GM19239 (cell line): Measurements from ENCODE around the gene NSA2.

ENCODE experiments used
- DNase-seq: peaks from one replicate; pipeline ENCODE4 v3.0.0; 2011; ENCODE audit warnings: low spot score; ENCODE audit not compliant: insufficient read length
- FAIRE-seq: peaks from 2 replicates; lab custom pipeline; 2011; peaks lifted over from hg19 to GRCh38; lab: Jason Lieb, UNC

The NSA2 gene

DNA sequence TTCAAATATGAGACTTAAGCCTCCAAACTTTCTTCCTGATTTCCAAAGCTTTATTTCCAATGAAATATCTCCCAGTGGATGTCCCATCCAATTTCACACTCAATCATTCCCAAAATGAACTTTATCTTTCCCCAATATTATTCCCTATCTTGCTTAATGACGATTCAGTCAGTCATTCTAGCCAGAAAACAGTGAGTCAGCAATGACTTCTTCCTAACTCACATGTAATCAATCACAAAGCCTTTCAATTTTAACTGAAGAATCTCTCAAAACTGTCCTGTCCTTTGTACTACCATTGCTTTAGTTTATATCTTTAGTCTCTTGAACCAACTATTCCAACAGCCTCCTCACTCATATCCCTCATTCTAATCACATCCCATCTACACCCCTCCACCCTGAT lies 34.9 kb downstream of the NSA2 start:
- FAIRE-seq (no peak), DNase-seq (no peak)

GRCh38 chr5:74810915-74811314 lies 43.9 kb downstream of the NSA2 start:
- no peak for FAIRE-seq
- DNase-seq: no peak

GRCh38 chr5:74816875-74817274 lies 49.8 kb downstream of the NSA2 start:
- DNase-seq (no peak), FAIRE-seq (no peak)

DNA sequence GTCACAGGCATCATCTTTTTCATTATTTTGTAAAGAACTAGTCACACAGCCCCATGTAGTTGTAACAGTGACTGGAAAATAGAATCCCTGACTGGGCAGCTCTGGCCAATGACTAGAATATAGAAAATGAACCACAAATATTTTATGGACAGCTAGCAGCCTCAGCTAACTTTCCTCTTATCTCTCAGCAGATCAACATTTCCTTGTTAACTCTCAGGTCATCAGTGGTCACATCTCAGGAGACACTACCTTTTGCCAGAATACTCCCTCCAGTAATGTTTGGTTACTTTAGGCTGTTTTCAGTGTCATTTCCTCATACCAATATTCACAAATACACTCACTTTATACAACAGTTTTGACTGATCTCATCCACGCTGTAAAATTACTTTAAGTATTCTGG lies 55.2 kb downstream of the NSA2 start:
- FAIRE-seq (peak; percentile 4), DNase-seq (no peak)

GRCh38 chr5:74829413-74829812 lies 62.4 kb downstream of the NSA2 start:
- FAIRE-seq: no peak

More at GRCh38 chr5:74829413-74829812, 62.4 kb downstream of the NSA2 start:
- no peak for DNase-seq
